SIG-M5 treated with dmso at 0.1 percent for 504 hours (cell line): ENCODE data around the gene RHOBTB3.
"Not testable (repeated sequence)": the region's sequence is repeated elsewhere in the genome, so short reads cannot be mapped to it uniquely, and the experiment has no call there.

ENCODE experiments used
- DNase-seq: peaks from one replicate; lab custom pipeline; 2025; ENCODE audit not compliant: unreplicated experiment; lab: John Stamatoyannopoulos, UW

RHOBTB3 gene

GRCh38 chr5:95798545-95798944, 67.4 kb downstream of the RHOBTB3 start:
- no peak for DNase-seq

- no peak for DNase-seq
Observed at GRCh38 chr5:95799191-95799835, 68.2 kb downstream of the RHOBTB3 start.

- DNase-seq = no peak
Observed at GRCh38 chr5:95800553-95800952, 69.4 kb downstream of the RHOBTB3 start.

- DNase-seq = no peak
Observed at GRCh38 chr5:95801532-95801931, 70.4 kb downstream of the RHOBTB3 start.

GRCh38 chr5:95801961-95802360, 70.8 kb downstream of the RHOBTB3 start:
- no peak for DNase-seq

- DNase-seq = no peak
Observed at GRCh38 chr5:95803271-95804148, 72.4 kb downstream of the RHOBTB3 start.

- DNase-seq = no peak
Observed at GRCh38 chr5:95804736-95805539, 73.8 kb downstream of the RHOBTB3 start.

GRCh38 chr5:95806687-95807086, 75.6 kb downstream of the RHOBTB3 start:
- no peak for DNase-seq

- no peak for DNase-seq
Observed at GRCh38 chr5:95808013-95808685, 77.0 kb downstream of the RHOBTB3 start.

GRCh38 chr5:95808686-95809413, 77.7 kb downstream of the RHOBTB3 start:
- peak; percentile 98 for DNase-seq

GRCh38 chr5:95809414-95809960, 78.4 kb downstream of the RHOBTB3 start:
- DNase-seq = no peak

- no peak for DNase-seq
Observed at GRCh38 chr5:95810305-95811125, 79.4 kb downstream of the RHOBTB3 start.

GRCh38 chr5:95811126-95811423, 79.9 kb downstream of the RHOBTB3 start:
- DNase-seq = not testable (repeated sequence)

GRCh38 chr5:95811461-95812073, 80.4 kb downstream of the RHOBTB3 start:
- DNase-seq = not testable (repeated sequence)

GRCh38 chr5:95812074-95812471, 80.9 kb downstream of the RHOBTB3 start:
- DNase-seq = no peak

- DNase-seq = not testable (repeated sequence)
Observed at GRCh38 chr5:95813035-95813434, 81.9 kb downstream of the RHOBTB3 start.

- no peak for DNase-seq
Observed at GRCh38 chr5:95815155-95815729, 84.1 kb downstream of the RHOBTB3 start.

- no peak for DNase-seq
Observed at GRCh38 chr5:95816341-95816740, 85.2 kb downstream of the RHOBTB3 start.

- no peak for DNase-seq
Observed at GRCh38 chr5:95816776-95817175, 85.6 kb downstream of the RHOBTB3 start.
